ENCODE data around the gene SBF2.

The SBF2 gene

DNA sequence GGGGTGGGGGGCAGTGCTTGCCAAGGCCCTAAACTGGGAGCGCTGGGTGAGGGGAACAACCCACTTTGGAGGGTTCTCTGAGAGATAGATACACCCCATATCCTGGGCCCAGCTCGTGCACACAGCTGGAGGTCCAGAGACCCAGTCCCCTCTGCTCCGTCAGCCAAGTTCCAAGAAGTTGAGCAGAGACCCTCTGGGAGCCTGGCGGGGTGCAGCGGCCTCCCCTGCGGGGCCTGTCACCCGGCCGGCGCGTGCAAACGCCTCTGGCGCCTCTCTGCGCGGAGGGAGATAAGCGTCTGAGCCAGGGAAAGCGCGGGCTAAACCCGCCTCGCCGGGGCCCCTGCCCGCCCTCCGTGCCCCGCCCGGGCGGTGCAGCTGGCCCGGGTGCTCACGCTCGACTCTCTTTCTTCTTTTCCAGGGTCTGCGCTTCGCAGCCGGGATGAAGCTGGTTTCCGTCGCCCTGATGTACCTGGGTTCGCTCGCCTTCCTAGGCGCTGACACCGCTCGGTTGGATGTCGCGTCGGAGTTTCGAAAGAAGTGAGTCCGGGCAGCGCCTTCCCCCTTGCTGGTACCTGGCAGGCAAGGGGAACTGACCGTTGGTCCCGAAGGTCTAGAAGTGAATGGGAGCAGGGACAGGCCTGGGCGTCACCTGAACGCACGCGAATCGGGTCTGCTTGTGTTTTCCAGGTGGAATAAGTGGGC, 11.4 kb upstream of the SBF2 start:
- Histone ChIP-seq H3K4me2 (peak overlapping the region; percentile 63), H2AFZ (ENCODE audit: low read depth) (peak overlapping the region; percentile 86; the same call in 1 of the 2 replicates), H3K9ac (no peak overlapping the region; the same call in 1 of the 2 replicates), H3K27ac (no peak overlapping the region), H3K4me3 (IDR thresholded peaks at IDR 0.05; ENCODE audit: insufficient read depth, low read depth, low read length) (no peak overlapping the region), H3K79me2 (ENCODE audit: insufficient read depth, low read depth) (no peaks in the 10 kb centered on the region), H3K36me3 (ENCODE audit: insufficient read depth) (no peaks in the 10 kb centered on the region), H3K27me3 (ENCODE audit: insufficient read depth, low read depth) (peaks cover 52% of the 10 kb centered on the region), H3K4me1 (ENCODE audit: low read depth, poor library complexity, severe bottlenecking) (peaks cover 55% of the 10 kb centered on the region), H4K20me1 (ENCODE audit: insufficient read depth) (no peaks in the 10 kb centered on the region)
- TF ChIP-seq, protein P1, sequence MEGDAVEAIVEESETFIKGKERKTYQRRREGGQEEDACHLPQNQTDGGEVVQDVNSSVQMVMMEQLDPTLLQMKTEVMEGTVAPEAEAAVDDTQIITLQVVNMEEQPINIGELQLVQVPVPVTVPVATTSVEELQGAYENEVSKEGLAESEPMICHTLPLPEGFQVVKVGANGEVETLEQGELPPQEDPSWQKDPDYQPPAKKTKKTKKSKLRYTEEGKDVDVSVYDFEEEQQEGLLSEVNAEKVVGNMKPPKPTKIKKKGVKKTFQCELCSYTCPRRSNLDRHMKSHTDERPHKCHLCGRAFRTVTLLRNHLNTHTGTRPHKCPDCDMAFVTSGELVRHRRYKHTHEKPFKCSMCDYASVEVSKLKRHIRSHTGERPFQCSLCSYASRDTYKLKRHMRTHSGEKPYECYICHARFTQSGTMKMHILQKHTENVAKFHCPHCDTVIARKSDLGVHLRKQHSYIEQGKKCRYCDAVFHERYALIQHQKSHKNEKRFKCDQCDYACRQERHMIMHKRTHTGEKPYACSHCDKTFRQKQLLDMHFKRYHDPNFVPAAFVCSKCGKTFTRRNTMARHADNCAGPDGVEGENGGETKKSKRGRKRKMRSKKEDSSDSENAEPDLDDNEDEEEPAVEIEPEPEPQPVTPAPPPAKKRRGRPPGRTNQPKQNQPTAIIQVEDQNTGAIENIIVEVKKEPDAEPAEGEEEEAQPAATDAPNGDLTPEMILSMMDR (conservative IDR thresholded peaks at IDR 0.05; ENCODE audit: low read depth, low read length), result no peak

DNA sequence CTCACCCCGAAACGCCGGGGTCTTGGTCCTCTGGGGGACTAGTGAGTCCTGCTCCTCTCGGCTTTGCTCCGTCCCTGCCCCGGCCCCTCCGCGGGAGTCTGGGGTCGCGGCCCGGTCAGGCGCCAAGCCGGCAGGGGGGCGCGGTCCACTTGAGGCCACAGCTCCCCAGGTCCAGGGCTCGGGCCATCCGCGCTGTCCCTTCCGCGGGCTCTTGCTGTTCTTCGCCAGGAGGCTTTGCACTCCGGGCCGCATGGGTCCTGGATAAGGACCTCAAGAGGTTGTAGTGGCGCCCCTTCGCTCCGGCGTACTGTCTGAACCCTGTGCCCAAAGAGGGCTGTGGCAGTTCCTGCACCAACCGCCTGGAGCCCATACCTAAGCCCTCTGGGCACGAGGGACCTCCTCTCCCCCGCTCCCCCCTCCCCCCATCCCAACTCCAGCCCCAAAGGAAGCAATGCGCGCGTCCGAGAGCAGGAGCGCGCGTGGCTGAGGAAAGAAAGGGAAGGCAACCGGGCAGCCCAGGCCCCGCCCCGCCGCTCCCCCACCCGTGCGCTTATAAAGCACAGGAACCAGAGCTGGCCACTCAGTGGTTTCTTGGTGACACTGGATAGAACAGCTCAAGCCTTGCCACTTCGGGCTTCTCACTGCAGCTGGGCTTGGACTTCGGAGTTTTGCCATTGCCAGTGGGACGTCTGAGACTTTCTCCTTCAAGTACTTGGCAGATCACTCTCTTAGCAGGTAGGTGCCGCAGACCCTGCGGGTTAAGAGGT, 10.7 kb upstream of the SBF2 start, which contains the start of gene ADM:
Gene ADM, plus strand, starts transcription at position 579 of the 767 bp plus-strand sequence. CDS start 628 bp downstream, outside the sequence.
- Histone ChIP-seq H3K79me2 (ENCODE audit: insufficient read depth, low read depth) (no peaks in the 10 kb centered on the region), H2AFZ (ENCODE audit: low read depth) (peak within 1 kb of the TSS; percentile 86), H4K20me1 (ENCODE audit: insufficient read depth) (no peaks in the 10 kb centered on the region)

DNA sequence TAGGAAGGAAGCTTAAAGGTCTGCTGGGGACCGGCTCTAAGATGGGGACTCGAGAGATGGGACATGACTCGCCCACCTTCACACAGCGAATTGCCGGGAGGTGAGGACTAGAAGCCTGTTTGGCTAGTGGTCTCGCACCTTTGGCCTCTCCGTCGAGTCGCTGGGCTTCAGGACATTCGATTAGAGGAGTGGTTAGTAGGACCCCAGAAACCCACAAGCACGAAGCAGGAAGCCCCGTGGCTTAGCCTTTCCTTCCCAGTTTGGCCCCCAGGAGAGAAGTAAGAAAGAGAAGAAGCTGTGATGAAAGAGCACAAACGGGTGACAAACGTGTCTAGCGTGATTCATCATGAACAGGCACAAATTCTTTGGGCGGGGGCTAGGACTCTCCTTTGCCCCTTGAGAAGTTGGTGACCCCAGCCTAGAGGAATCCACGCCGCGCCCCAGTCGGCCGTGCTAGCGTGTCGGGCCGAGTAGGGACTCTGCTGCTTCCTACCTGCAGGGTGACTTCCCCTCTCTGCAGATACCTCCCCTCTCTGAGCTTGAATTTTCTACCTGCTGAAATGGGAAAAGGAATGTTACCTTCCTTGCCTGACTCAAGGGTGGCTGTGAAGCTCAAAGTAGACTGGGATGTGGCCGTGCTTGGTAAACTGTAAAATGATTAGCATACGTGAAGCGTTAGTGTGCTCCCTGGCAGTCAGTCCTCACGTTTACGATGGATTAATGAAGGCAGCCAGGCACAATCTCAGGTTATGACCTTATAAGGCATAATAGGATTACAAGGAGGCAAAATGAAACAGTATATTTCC, 9.7 kb upstream of the SBF2 start:
- Histone ChIP-seq H3K79me2 (ENCODE audit: insufficient read depth, low read depth) (no peaks in the 10 kb centered on the region), H2AFZ (ENCODE audit: low read depth) (peak overlapping the region; percentile 86), H4K20me1 (ENCODE audit: insufficient read depth) (no peaks in the 10 kb centered on the region), H3K36me3 (ENCODE audit: insufficient read depth) (no peaks in the 10 kb centered on the region), H3K9ac (peak overlapping the region; percentile 17; the same call in 1 of the 2 replicates), H3K4me2 (peak overlapping the region; percentile 63), H3K4me1 (ENCODE audit: low read depth, poor library complexity, severe bottlenecking) (peaks cover 52% of the 10 kb centered on the region), H3K27ac (no peak overlapping the region), H3K27me3 (ENCODE audit: insufficient read depth, low read depth) (peaks cover 52% of the 10 kb centered on the region), H3K4me3 (IDR thresholded peaks at IDR 0.05; ENCODE audit: insufficient read depth, low read depth, low read length) (no peak overlapping the region)
- TF ChIP-seq, protein P1 (conservative IDR thresholded peaks at IDR 0.05; ENCODE audit: low read depth, low read length), result no peak

More for the DNA sequence above, 10.7 kb upstream of the SBF2 start, which contains the start of gene ADM:
- H3K27ac ChIP-seq, result no peak within 1 kb of the TSS
- peak within 1 kb of the TSS; percentile 63 for H3K4me2 ChIP-seq
- peaks cover 52% of the 10 kb centered on the region for H3K27me3 ChIP-seq (ENCODE audit: insufficient read depth, low read depth)
- H3K36me3 ChIP-seq (ENCODE audit: insufficient read depth), result no peaks in the 10 kb centered on the region
- H3K9ac ChIP-seq, result no peak within 1 kb of the TSS; the same call in 1 of the 2 replicates
- H3K4me3 ChIP-seq (IDR thresholded peaks at IDR 0.05; ENCODE audit: insufficient read depth, low read depth, low read length), result no peak within 1 kb of the TSS
- TF ChIP-seq, protein P1 (conservative IDR thresholded peaks at IDR 0.05; ENCODE audit: low read depth, low read length), result peak; percentile 61
- H3K4me1 ChIP-seq (ENCODE audit: low read depth, poor library complexity, severe bottlenecking), result peaks cover 52% of the 10 kb centered on the region

Data from KMS-11 (cell line).